Endothelial cell (in vitro differentiated cells): Measurements from ENCODE around the gene HPS3. TPM values are rescaled to one million over a fixed set of nuclear protein-coding genes. Genes with fewer than 3 reads are reported as not detected.
"Not testable (repeated sequence)": the region's sequence is repeated elsewhere in the genome, so short reads cannot be mapped to it uniquely, and the experiment has no call there.

ENCODE experiments used
- DNase-seq: peaks from one replicate; pipeline ENCODE4 v3.0.0; 2021; ENCODE audit warnings: low spot score
- H3K27ac Mint-ChIP-seq: one replicate; pipeline ENCODE4 v1.8.0; 2021; ENCODE audit warnings: mixed read lengths, inconsistent platforms; ENCODE audit not compliant: unreplicated experiment
- H3K27me3 Mint-ChIP-seq: one replicate; pipeline ENCODE4 v1.8.0; 2021; ENCODE audit warnings: mild to moderate bottlenecking, moderate library complexity, mixed read lengths, inconsistent platforms; ENCODE audit not compliant: unreplicated experiment
- H3K36me3 Mint-ChIP-seq: one replicate; pipeline ENCODE4 v1.8.0; 2021; ENCODE audit warnings: mild to moderate bottlenecking, low read depth, mixed read lengths, inconsistent platforms; ENCODE audit not compliant: unreplicated experiment
- H3K4me1 Mint-ChIP-seq: one replicate; pipeline ENCODE4 v1.8.0; 2021; ENCODE audit warnings: mild to moderate bottlenecking, mixed read lengths, inconsistent platforms; ENCODE audit not compliant: unreplicated experiment
- H3K4me3 Mint-ChIP-seq: one replicate; pipeline ENCODE4 v1.8.0; 2021; ENCODE audit warnings: mild to moderate bottlenecking, mixed read lengths, inconsistent platforms; ENCODE audit not compliant: unreplicated experiment
- H3K9me3 Mint-ChIP-seq: one replicate; pipeline ENCODE4 v1.8.0; 2021; ENCODE audit warnings: mixed read lengths, inconsistent platforms; ENCODE audit not compliant: unreplicated experiment
- total RNA-seq: library from RNA; stranded (reverse); fragmentation: NEBNext Ultra II Directional; extraction: Animal tissue kit (Norgen Biotek cat#: 25700); gene quantifications from one replicate; pipeline ENCODE4 v1.2.1, GENCODE V29; 2021; ENCODE audit not compliant: unreplicated experiment
- TF ChIP-seq, protein P1 (sequence below): fragments of 200-600 bp; sonication (generic); IDR thresholded peaks from one replicate; pipeline ENCODE4 v1.5.0; 2021; ENCODE audit warnings: antibody characterized with exemption; ENCODE audit not compliant: unreplicated experiment

HPS3 gene
- total RNA-seq, 1 donor from 2014 or later = 18.8 TPM

DNA sequence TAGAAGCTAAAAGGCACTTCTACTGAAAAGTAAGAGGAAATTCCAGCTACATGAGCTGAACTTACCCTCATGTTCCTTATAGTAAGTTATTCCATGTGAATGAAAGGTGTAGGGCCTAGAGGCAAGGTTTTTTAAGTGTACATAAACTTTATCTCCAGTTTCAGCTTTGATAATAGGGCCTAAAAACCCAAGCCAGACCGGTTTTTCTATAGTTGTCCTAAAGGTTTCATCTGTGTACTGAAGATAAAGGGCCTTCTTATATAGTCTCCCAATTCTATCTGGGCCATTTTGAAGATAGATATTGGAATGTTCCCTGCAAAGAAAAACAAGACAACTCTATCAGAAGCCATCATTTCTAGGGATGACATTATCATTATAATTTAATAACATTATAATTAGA is 82.9 kb downstream of the HPS3 start:
- TF ChIP-seq, protein P1, sequence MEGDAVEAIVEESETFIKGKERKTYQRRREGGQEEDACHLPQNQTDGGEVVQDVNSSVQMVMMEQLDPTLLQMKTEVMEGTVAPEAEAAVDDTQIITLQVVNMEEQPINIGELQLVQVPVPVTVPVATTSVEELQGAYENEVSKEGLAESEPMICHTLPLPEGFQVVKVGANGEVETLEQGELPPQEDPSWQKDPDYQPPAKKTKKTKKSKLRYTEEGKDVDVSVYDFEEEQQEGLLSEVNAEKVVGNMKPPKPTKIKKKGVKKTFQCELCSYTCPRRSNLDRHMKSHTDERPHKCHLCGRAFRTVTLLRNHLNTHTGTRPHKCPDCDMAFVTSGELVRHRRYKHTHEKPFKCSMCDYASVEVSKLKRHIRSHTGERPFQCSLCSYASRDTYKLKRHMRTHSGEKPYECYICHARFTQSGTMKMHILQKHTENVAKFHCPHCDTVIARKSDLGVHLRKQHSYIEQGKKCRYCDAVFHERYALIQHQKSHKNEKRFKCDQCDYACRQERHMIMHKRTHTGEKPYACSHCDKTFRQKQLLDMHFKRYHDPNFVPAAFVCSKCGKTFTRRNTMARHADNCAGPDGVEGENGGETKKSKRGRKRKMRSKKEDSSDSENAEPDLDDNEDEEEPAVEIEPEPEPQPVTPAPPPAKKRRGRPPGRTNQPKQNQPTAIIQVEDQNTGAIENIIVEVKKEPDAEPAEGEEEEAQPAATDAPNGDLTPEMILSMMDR = no peak
- H3K36me3 Mint-ChIP-seq = no peaks in the 10 kb centered on the region
- no peak overlapping the region for H3K27ac Mint-ChIP-seq
- H3K4me3 Mint-ChIP-seq = no peak overlapping the region
- H3K4me1 Mint-ChIP-seq = no peaks in the 10 kb centered on the region
- no peaks in the 10 kb centered on the region for H3K9me3 Mint-ChIP-seq
- DNase-seq = no peak
- H3K27me3 Mint-ChIP-seq = no peaks in the 10 kb centered on the region

DNA sequence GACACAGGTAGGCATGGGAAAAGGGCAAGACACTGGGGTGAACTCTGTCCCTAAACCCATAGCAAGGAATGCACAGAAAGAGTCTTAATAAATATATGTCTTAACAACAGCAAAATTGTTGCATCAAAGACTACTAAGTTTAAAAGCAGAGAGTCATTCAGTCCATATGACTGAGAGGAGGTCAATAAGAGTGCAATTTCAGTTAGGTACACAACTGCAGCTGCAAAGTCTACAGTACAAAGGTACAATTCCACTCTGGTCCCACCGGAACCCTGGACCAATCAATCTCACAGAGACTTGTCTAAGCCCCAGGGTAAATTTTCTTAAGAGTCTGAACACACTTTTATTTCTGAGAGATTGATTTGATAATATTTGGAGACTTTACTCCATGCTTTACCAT is 85.3 kb downstream of the HPS3 start:
- Mint-ChIP-seq H3K4me1 (no peaks in the 10 kb centered on the region), H3K27ac (no peak overlapping the region), H3K4me3 (no peak overlapping the region), H3K9me3 (no peaks in the 10 kb centered on the region), H3K36me3 (no peaks in the 10 kb centered on the region), H3K27me3 (no peaks in the 10 kb centered on the region)
- TF ChIP-seq, protein P1 = no peak
- DNase-seq = no peak

DNA sequence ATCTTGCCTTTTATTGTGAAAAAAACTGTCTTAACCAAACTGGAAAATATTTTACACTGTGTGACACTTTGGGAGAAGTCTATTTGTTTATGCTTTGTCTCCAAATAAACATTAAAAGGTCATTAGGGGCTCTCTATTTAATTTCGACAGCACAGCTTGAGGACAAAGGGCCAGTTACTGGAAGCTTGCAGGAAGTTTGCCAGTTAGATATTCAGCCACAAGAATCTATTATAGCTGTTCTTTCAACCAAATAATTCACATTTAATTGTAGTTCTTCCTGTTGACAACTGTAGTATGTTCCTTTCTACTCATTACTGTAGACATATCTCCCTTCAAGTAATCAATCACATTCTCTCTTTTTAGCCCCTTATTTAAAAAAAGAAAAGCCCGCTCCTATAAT is 86.1 kb downstream of the HPS3 start:
- H3K9me3 Mint-ChIP-seq = no peaks in the 10 kb centered on the region
- no peaks in the 10 kb centered on the region for H3K36me3 Mint-ChIP-seq
- TF ChIP-seq, protein P1 = no peak
- H3K4me1 Mint-ChIP-seq = no peaks in the 10 kb centered on the region
- no peak overlapping the region for H3K4me3 Mint-ChIP-seq
- no peak for DNase-seq
- H3K27me3 Mint-ChIP-seq = no peaks in the 10 kb centered on the region
- no peak overlapping the region for H3K27ac Mint-ChIP-seq

DNA sequence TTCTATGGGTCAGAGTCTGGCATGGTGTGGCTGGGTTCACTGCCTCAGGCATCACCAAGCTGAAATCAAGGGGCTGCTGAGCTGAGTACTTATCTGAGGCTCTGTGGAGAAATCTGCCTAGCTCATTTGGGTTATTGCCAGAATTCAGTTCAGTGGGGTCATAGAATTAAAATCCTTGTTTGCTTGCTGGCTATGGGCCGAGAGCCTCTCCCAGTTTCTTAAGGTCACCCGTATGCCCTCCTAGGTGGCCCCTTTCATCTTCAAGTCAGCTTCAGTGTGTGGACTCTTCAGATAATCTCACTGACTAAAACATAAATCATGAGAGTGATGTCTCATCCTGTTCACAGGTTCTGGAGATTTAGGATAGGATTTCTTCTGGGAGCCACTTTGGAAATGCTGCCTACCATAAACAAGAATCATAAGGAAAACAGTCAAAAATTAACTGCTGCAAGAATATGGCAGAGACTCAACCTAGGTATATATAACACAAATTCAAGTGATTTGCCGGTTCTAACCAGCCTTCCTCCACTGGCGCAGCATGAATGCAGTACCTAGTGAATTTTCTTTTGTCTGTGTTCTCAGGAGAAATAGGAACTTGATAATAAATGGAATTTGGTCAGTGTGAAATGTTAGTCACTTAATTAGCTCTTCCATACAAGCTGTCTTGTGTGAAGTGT is 86.9 kb downstream of the HPS3 start:
- no peaks in the 10 kb centered on the region for H3K9me3 Mint-ChIP-seq
- no peaks in the 10 kb centered on the region for H3K4me1 Mint-ChIP-seq
- TF ChIP-seq, protein P1 = no peak
- DNase-seq = no peak
- no peak overlapping the region for H3K27ac Mint-ChIP-seq
- H3K27me3 Mint-ChIP-seq = no peaks in the 10 kb centered on the region
- no peaks in the 10 kb centered on the region for H3K36me3 Mint-ChIP-seq
- H3K4me3 Mint-ChIP-seq = no peak overlapping the region

DNA sequence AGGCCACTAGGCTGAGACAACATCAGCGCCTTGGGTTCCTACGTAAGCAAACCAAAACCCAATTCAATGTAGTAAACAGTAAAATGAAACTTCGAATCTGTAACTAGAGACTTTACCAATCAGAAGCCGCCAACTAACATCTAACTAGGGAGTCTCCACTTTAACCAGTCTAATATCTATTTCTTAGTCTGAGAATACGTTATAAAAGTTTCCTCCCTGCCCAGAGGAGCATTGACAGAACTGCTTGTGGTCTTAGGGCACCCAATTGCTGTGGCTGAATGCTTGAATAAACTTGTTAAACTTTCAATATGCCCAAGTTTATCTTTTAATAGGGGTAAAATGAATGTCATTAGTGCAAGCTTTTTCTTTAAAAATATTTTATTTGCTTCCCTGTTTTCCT is 87.9 kb downstream of the HPS3 start:
- Mint-ChIP-seq H3K27me3 (no peaks in the 10 kb centered on the region), H3K9me3 (no peaks in the 10 kb centered on the region), H3K4me3 (no peak overlapping the region), H3K36me3 (no peaks in the 10 kb centered on the region), H3K27ac (no peak overlapping the region), H3K4me1 (no peaks in the 10 kb centered on the region)
- no peak for DNase-seq
- TF ChIP-seq, protein P1 = no peak

DNA sequence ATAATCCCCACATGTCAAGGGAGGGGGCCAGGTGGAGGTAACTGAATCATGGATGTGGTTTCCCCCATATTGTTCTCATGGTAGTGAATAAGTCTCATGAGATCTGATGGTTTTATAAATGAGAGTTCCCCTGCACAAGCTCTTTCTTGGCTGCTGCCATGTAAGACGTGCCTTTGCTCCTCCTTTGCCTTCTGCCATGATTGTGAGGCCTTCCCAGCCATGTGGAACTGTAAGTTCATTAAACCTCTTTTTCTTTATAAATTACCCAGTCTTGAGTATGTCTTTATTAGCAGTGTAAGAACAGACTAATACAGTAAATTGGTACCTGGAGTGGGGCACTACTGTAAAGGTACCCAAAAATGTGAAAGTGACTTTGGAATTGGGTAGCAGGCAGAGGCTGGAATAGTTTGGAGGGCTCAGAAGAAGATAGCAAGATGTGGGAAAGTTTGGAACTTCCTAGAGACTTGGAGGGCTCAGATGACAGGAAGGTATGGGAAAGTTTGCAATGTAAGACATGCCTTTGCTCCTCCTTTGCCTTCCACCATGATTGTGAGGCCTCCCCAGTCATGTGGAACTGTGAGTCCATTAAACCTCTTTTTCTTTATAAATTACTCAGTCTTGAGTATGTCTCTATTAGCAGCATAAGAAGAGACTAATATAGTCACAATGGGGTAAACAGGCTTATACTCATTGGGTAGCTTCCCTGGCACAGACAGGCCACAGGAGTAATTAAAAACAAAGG is 90.1 kb downstream of the HPS3 start:
- H3K36me3 Mint-ChIP-seq, H3K4me3 Mint-ChIP-seq, H3K27me3 Mint-ChIP-seq, H3K4me1 Mint-ChIP-seq, DNase-seq, H3K9me3 Mint-ChIP-seq, H3K27ac Mint-ChIP-seq: not testable (repeated sequence)
